ENCODE results near the gene TPCN2. TPM values are rescaled to one million over a fixed set of nuclear protein-coding genes. Genes with fewer than 3 reads are reported as not detected.

TPCN2 gene
- total RNA-seq, 8 experiments from 2014 or later, result 3.6 to 17.2 (median 5.6) TPM

GRCh38 chr11:69013009-69013951, 35.5 kb upstream of the TPCN2 start, which contains the start of gene MRGPRF:
TSS of gene MRGPRF (minus strand) at chr11:69013246. CDS start at chr11:69009901, 3,345 bp downstream.
- in situ Hi-C loops (cut with MboI; ENCODE audit: low pct_unique_long_range_greater_than_20kb in 2 of 9, low sequenced_read_pairs in 9 of 9, unreplicated experiment in 9 of 9), result no loop called here
- peaks cover 39 to 55% of the 10 kb centered on the region in 2 donors for H3K4me1 ChIP-seq (replicated peaks in 1 of 2)
- H3K4me3 ChIP-seq, result no peak within 1 kb of the TSS
- ATAC-seq (replicated peaks in 6 of 8), result peak; percentile 1 to 18 (median 7)
- no peak within 1 kb of the TSS for H3K27ac ChIP-seq
- 33 to 53% methylated on average over 3 to 8 of the region's 43 CpGs; no CpG with 5 or more reads in 8 of the 10 experiments for WGBS, 10 experiments

- Histone ChIP-seq H3K27ac (peak overlapping the region in 1 of 2 donors; percentile 54), H3K4me3 (no peak overlapping the region), H3K4me1 (replicated peaks in 1 of 2) (peaks cover 31 to 45% of the 10 kb centered on the region in 2 donors)
- ATAC-seq (replicated peaks in 6 of 8), result peak in 6 of 8 experiments; percentile 1 to 66 (median 58)
- in situ Hi-C loops (cut with MboI; ENCODE audit: low pct_unique_long_range_greater_than_20kb in 2 of 9, low sequenced_read_pairs in 9 of 9, unreplicated experiment in 9 of 9), result no loop called here
- 0 to 68% (median 40%) methylated on average over 1 to 7 of the region's 28 CpGs; no CpG with 5 or more reads in 4 of the 10 experiments for WGBS, 10 experiments
These were observed 34.5 kb upstream of the TPCN2 start for GRCh38 chr11:69014084-69014851.

GRCh38 chr11:69014898-69015549, 33.7 kb upstream of the TPCN2 start:
- 60 to 86% (median 77%) methylated on average over 1 to 3 of the region's 9 CpGs; no CpG with 5 or more reads in 4 of the 10 experiments for whole genome bisulfite sequencing, 10 experiments
- peak overlapping the region in 1 of 2 donors; percentile 54 for H3K27ac ChIP-seq
- in situ Hi-C loops (cut with MboI; ENCODE audit: low pct_unique_long_range_greater_than_20kb in 2 of 9, low sequenced_read_pairs in 9 of 9, unreplicated experiment in 9 of 9), result no loop called here
- no peak overlapping the region for H3K4me3 ChIP-seq
- ATAC-seq (replicated peaks in 6 of 8), result no peak
- peaks cover 30 to 41% of the 10 kb centered on the region in 2 donors for H3K4me1 ChIP-seq (replicated peaks in 1 of 2)

GRCh38 chr11:69017951-69018350, 30.8 kb upstream of the TPCN2 start:
- in situ Hi-C loops (cut with MboI; ENCODE audit: low pct_unique_long_range_greater_than_20kb in 2 of 9, low sequenced_read_pairs in 9 of 9, unreplicated experiment in 9 of 9), result no loop called here

GRCh38 chr11:69018924-69019323, 29.8 kb upstream of the TPCN2 start:
- in situ Hi-C loops (cut with MboI; ENCODE audit: low pct_unique_long_range_greater_than_20kb in 2 of 9, low sequenced_read_pairs in 9 of 9, unreplicated experiment in 9 of 9), result no loop called here
- no peak overlapping the region for H3K4me3 ChIP-seq
- no peak for ATAC-seq (replicated peaks in 6 of 8)
- peaks cover 11 to 13% of the 10 kb centered on the region in 2 donors for H3K4me1 ChIP-seq (replicated peaks in 1 of 2)
- WGBS, 10 experiments, result 0 to 83% (median 65%) methylated on average over 1 to 4 of the region's 13 CpGs; no CpG with 5 or more reads in 3 of the 10 experiments
- H3K27ac ChIP-seq, result no peak overlapping the region

More at GRCh38 chr11:69017951-69018350, 30.8 kb upstream of the TPCN2 start:
- Histone ChIP-seq H3K4me1 (replicated peaks in 1 of 2) (peaks cover 21 to 23% of the 10 kb centered on the region in 2 donors), H3K4me3 (no peak overlapping the region), H3K27ac (no peak overlapping the region)
- no peak for ATAC-seq (replicated peaks in 6 of 8)
- 20 to 100% (median 79%) methylated on average over 1 to 6 of the region's 10 CpGs; no CpG with 5 or more reads in 4 of the 10 experiments for WGBS, 10 experiments

- Histone ChIP-seq H3K27ac (no peak overlapping the region), H3K4me3 (no peak overlapping the region), H3K4me1 (replicated peaks in 1 of 2) (no peaks in the 10 kb centered on the region)
- ATAC-seq (replicated peaks in 6 of 8), result peak in 5 of 8 experiments; percentile 32 to 66 (median 39)
- WGBS, 10 experiments, result 60 to 100% (median 84%) methylated on average over 1 to 7 of the region's 10 CpGs; no CpG with 5 or more reads in 5 of the 10 experiments
- in situ Hi-C loops (cut with MboI; ENCODE audit: low pct_unique_long_range_greater_than_20kb in 2 of 9, low sequenced_read_pairs in 9 of 9, unreplicated experiment in 9 of 9), result no loop called here
These were observed 26.5 kb upstream of the TPCN2 start for GRCh38 chr11:69022260-69022659.

GRCh38 chr11:69024509-69024908, 24.2 kb upstream of the TPCN2 start:
- in situ Hi-C loops (cut with MboI; ENCODE audit: low pct_unique_long_range_greater_than_20kb in 2 of 9, low sequenced_read_pairs in 9 of 9, unreplicated experiment in 9 of 9), result no loop called here
- Histone ChIP-seq H3K4me3 (no peak overlapping the region), H3K4me1 (replicated peaks in 1 of 2) (no peaks in the 10 kb centered on the region), H3K27ac (no peak overlapping the region)
- 50 to 100% (median 100%) methylated on average over 1 to 5 of the region's 6 CpGs; no CpG with 5 or more reads in 3 of the 10 experiments for WGBS, 10 experiments
- no peak for ATAC-seq (replicated peaks in 6 of 8)

GRCh38 chr11:69027704-69028372, 20.9 kb upstream of the TPCN2 start:
- Histone ChIP-seq H3K4me3 (no peak overlapping the region), H3K4me1 (replicated peaks in 1 of 2) (no peaks in the 10 kb centered on the region), H3K27ac (no peak overlapping the region)
- in situ Hi-C loops (cut with MboI; ENCODE audit: low pct_unique_long_range_greater_than_20kb in 2 of 9, low sequenced_read_pairs in 9 of 9, unreplicated experiment in 9 of 9), result no loop called here
- ATAC-seq (replicated peaks in 6 of 8), result peak in 2 of 8 experiments; percentile 63 to 64
- 51 to 100% (median 78%) methylated on average over 1 to 5 of the region's 9 CpGs; no CpG with 5 or more reads in 4 of the 10 experiments for WGBS, 10 experiments

- in situ Hi-C loops (cut with MboI; ENCODE audit: low pct_unique_long_range_greater_than_20kb in 2 of 9, low sequenced_read_pairs in 9 of 9, unreplicated experiment in 9 of 9), result no loop called here
- no peak for ATAC-seq (replicated peaks in 6 of 8)
These were observed 18.4 kb upstream of the TPCN2 start for GRCh38 chr11:69030301-69030700.

GRCh38 chr11:69032833-69033232, 15.9 kb upstream of the TPCN2 start:
- Histone ChIP-seq H3K4me3 (no peak overlapping the region), H3K27ac (no peak overlapping the region), H3K4me1 (replicated peaks in 1 of 2) (no peaks in the 10 kb centered on the region)
- in situ Hi-C loops (cut with MboI; ENCODE audit: low pct_unique_long_range_greater_than_20kb in 2 of 9, low sequenced_read_pairs in 9 of 9, unreplicated experiment in 9 of 9), result no loop called here
- WGBS, 10 experiments, result 77 to 100% (median 96%) methylated on average over 1 to 3 of the region's 7 CpGs; no CpG with 5 or more reads in 4 of the 10 experiments
- ATAC-seq (replicated peaks in 6 of 8), result no peak

More at GRCh38 chr11:69030301-69030700, 18.4 kb upstream of the TPCN2 start:
- H3K4me1 ChIP-seq (replicated peaks in 1 of 2), result no peaks in the 10 kb centered on the region
- WGBS, 10 experiments, result 6 to 100% (median 87%) methylated on average over 2 to 6 of the region's 6 CpGs
- no peak overlapping the region for H3K27ac ChIP-seq
- H3K4me3 ChIP-seq, result no peak overlapping the region

- no peak overlapping the region for H3K4me3 ChIP-seq
- 75 to 100% (median 90%) methylated on average over 2 of the region's 11 CpGs; no CpG with 5 or more reads in 7 of the 10 experiments for WGBS, 10 experiments
- no peak for ATAC-seq (replicated peaks in 6 of 8)
- H3K27ac ChIP-seq, result no peak overlapping the region
- in situ Hi-C loops (cut with MboI; ENCODE audit: low pct_unique_long_range_greater_than_20kb in 2 of 9, low sequenced_read_pairs in 9 of 9, unreplicated experiment in 9 of 9), result no loop called here
- no peaks in the 10 kb centered on the region for H3K4me1 ChIP-seq (replicated peaks in 1 of 2)
These were observed 15.3 kb upstream of the TPCN2 start for GRCh38 chr11:69033431-69033830.

Measured in motor neuron (in vitro differentiated cells).